Measurements from ENCODE around the gene HS1BP3. TPM values are rescaled to one million over a fixed set of nuclear protein-coding genes. Genes with fewer than 3 reads are reported as not detected.

Gene HS1BP3
- total RNA-seq, 1 experiment from 2014 or later: 19.6 TPM

DNA sequence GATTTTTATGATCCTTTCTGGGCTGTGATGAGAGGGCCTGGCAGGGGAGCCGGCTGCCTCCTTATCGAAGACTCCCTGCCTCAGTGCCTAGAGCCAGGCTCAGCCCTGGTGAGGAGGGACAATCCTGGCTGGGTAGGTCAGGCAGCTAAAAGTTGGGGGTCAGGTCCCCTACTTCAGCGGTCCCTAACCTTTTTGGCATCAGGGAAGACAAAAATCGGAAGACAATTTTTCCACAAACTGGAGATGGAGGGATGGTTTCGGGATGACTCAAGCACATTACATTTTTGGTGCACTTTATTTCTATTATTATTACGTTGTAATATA, 53.1 kb downstream of the HS1BP3 start:
- ChIA-PET POLR2A (ENCODE audit: unreplicated experiment) (no interaction called here), CTCF (no interaction called here)
- Histone ChIP-seq H3K36me3 (ENCODE audit: low read depth, low read length) (no peaks in the 10 kb centered on the region), H3K9me2 (replicated peaks; ENCODE audit: low read length) (no peaks in the 10 kb centered on the region), H3K4me3 (ENCODE audit: low read length) (no peak overlapping the region), H3K4me2 (ENCODE audit: low read length) (no peak overlapping the region), H4K20me1 (ENCODE audit: low read length) (no peaks in the 10 kb centered on the region), H3K79me2 (ENCODE audit: low read length) (no peaks in the 10 kb centered on the region), H2AFZ (ENCODE audit: low read length) (no peak overlapping the region), H3K4me1 (ENCODE audit: insufficient read depth, low read length) (peaks cover 43% of the 10 kb centered on the region), H3K27me3 (ENCODE audit: low read length) (no peaks in the 10 kb centered on the region), H3F3A (ENCODE audit: low read length, unreplicated experiment) (no peaks in the 10 kb centered on the region), H3K9ac (ENCODE audit: low read length) (no peak overlapping the region), H3K9me3 (ENCODE audit: low read length) (no peaks in the 10 kb centered on the region), H3K27ac (ENCODE audit: low read length) (no peak overlapping the region)
- BruUV-seq (replicated peaks): no TSS peak
- DNase-seq (no peak), ATAC-seq (no peak)
- TF ChIP-seq, protein P1, sequence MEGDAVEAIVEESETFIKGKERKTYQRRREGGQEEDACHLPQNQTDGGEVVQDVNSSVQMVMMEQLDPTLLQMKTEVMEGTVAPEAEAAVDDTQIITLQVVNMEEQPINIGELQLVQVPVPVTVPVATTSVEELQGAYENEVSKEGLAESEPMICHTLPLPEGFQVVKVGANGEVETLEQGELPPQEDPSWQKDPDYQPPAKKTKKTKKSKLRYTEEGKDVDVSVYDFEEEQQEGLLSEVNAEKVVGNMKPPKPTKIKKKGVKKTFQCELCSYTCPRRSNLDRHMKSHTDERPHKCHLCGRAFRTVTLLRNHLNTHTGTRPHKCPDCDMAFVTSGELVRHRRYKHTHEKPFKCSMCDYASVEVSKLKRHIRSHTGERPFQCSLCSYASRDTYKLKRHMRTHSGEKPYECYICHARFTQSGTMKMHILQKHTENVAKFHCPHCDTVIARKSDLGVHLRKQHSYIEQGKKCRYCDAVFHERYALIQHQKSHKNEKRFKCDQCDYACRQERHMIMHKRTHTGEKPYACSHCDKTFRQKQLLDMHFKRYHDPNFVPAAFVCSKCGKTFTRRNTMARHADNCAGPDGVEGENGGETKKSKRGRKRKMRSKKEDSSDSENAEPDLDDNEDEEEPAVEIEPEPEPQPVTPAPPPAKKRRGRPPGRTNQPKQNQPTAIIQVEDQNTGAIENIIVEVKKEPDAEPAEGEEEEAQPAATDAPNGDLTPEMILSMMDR (conservative IDR thresholded peaks at IDR 0.05; ENCODE audit: low read depth, low read length): no peak
- TF ChIP-seq EZH2 (IDR thresholded peaks at IDR 0.05; ENCODE audit: low read length, unreplicated experiment) (no peak), EZH2phosphoT487 (IDR thresholded peaks at IDR 0.05; ENCODE audit: borderline replicate concordance, low read length) (no peak)
- intact Hi-C loops (cut with micrococcal nuclease): no loop called here

DNA sequence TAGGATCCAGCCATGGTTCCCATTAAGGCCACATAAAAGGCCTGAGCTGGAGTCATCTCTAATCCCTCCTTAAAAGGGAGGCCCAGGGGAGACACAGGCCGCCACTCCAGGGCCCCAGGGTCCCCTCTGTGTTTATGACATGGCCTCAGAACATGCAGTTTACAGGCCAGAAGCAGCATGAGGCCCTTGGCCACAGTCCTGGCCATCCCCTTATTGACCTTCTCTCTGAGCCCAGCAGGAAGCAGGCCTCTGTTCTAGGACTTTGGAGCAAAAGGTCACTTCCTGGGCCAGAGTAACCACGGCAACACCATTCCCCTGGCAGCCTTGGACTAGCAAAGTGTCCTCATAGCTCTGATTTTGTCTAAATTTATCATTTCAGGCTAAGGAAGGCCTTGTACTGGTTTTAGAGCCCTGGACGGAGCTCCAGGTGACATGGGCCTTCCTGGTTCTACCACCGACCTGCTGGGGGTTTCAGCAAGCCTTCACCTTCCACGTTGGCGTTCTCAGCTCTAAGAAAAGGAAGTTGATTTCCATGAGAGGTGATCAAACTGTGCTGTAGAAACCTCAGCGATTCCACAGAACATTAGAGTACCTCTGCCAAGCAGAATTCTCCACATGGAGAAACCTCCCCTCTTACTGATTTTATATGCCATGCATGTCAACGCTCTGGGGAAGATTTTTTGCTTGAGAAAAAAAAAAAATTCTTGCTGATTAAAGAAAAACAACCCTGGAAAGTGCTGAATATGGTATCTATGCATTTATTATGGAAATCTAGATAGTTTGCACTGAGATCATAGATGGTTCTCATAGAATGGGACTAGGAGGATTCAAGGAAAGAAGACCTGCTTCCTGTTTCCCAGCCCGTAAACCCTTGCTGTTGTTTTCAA, 53.7 kb downstream of the HS1BP3 start:
- intact Hi-C loops (cut with micrococcal nuclease): no loop called here
- Histone ChIP-seq H3K27ac (ENCODE audit: low read length) (no peak overlapping the region), H3K9me3 (ENCODE audit: low read length) (no peaks in the 10 kb centered on the region), H2AFZ (ENCODE audit: low read length) (no peak overlapping the region), H3K9me2 (replicated peaks; ENCODE audit: low read length) (no peaks in the 10 kb centered on the region), H3K9ac (ENCODE audit: low read length) (no peak overlapping the region), H3K4me3 (ENCODE audit: low read length) (no peak overlapping the region), H3K36me3 (ENCODE audit: low read depth, low read length) (no peaks in the 10 kb centered on the region), H3K79me2 (ENCODE audit: low read length) (no peaks in the 10 kb centered on the region), H3F3A (ENCODE audit: low read length, unreplicated experiment) (peaks cover 3% of the 10 kb centered on the region), H3K4me2 (ENCODE audit: low read length) (no peak overlapping the region), H3K4me1 (ENCODE audit: insufficient read depth, low read length) (peaks cover 45% of the 10 kb centered on the region), H4K20me1 (ENCODE audit: low read length) (no peaks in the 10 kb centered on the region), H3K27me3 (ENCODE audit: low read length) (no peaks in the 10 kb centered on the region)
- ChIA-PET CTCF (no interaction called here), POLR2A (ENCODE audit: unreplicated experiment) (no interaction called here)
- no peak for TF ChIP-seq EZH2phosphoT487 (IDR thresholded peaks at IDR 0.05; ENCODE audit: borderline replicate concordance, low read length)
- TF ChIP-seq EZH2 (IDR thresholded peaks at IDR 0.05; ENCODE audit: low read length, unreplicated experiment): no peak
- TF ChIP-seq, protein P1 (conservative IDR thresholded peaks at IDR 0.05; ENCODE audit: low read depth, low read length): no peak
- DNase-seq (no peak), ATAC-seq (no peak)
- no TSS peak for BruUV-seq (replicated peaks)

Measured in PC-3 (cell line).